Gastroesophageal sphincter (tissue), 4 donors: ENCODE data around the gene GTF2H1. TPM values are rescaled to one million over a fixed set of nuclear protein-coding genes. Genes with fewer than 3 reads are reported as not detected.

Experiments
- ATAC-seq: fragments of 150-250 bp; one replicate; pipeline ENCODE4 v1.9.1; 2016; ENCODE audit warnings: mild to moderate bottlenecking, moderate library complexity
- H3K27ac ChIP-seq, 4 donors: fragments of 200-600 bp; sonication (generic) in 3 of 4; 1 replicate in 3 of 4; 2 replicates in 1 of 4; pipeline ENCODE4 v1.5.1; 2016 to 2019
- H3K27me3 ChIP-seq: fragments of 200-600 bp; sonication (generic); one replicate; pipeline ENCODE4 v1.5.1; 2019
- H3K36me3 ChIP-seq, 2 donors: fragments of 200-600 bp; sonication (generic); one replicate each; pipeline ENCODE4 v1.5.1; 2019; ENCODE audit warnings: control low read depth in 1 of 2
- H3K4me1 ChIP-seq, 3 donors: fragments of 200-600 bp; sonication (generic); 1 replicate in 2 of 3; 2 replicates in 1 of 3; pipeline ENCODE4 v1.5.1; 2016 to 2019; ENCODE audit warnings: control low read depth in 2 of 3
- H3K4me3 ChIP-seq, 2 donors: fragments of 200-600 bp; sonication (generic); one replicate each; pipeline ENCODE4 v1.5.1; 2019; ENCODE audit warnings: mild to moderate bottlenecking in 1 of 2, moderate library complexity in 1 of 2
- H3K9me3 ChIP-seq, 3 donors: fragments of 200-600 bp; sonication (generic); one replicate each; pipeline ENCODE4 v1.5.1; 2017 to 2019; ENCODE audit warnings: control low read depth in 2 of 3
- CTCF ChIP-seq, 4 experiments: fragments of 200-600 bp in 2 of 4; fragments of 450-650 bp in 2 of 4; sonication (generic) in 1 of 4; IDR thresholded peaks; one replicate each; pipeline ENCODE4 v1.5.1; 2017 to 2019; ENCODE audit warnings: antibody characterized with exemption in 4 of 4, mild to moderate bottlenecking in 2 of 4, moderate library complexity in 2 of 4
- EP300 ChIP-seq: sonication (generic); formaldehyde crosslinking; IDR thresholded peaks from one replicate; pipeline ENCODE4 v1.6.1; 2017; ENCODE audit warnings: antibody characterized with exemption, mild to moderate bottlenecking
- POLR2A ChIP-seq, 2 donors: fragments of 450-650 bp; IDR thresholded peaks; one replicate each; pipeline ENCODE4 v1.6.1; 2017; ENCODE audit warnings: antibody characterized with exemption in 2 of 2, mild to moderate bottlenecking in 2 of 2, moderate library complexity in 1 of 2
- POLR2AphosphoS5 ChIP-seq: sonication (generic); formaldehyde crosslinking; IDR thresholded peaks from one replicate; pipeline ENCODE4 v1.6.1; 2017; ENCODE audit warnings: antibody characterized with exemption
- WGBS, 2 donors: methylation state at CpG; one replicate each; pipeline ENCODE4 v1.1.5; 2018; ENCODE audit warnings: low coverage in 1 of 2; 5-methylcytosine and 5-hydroxymethylcytosine counted together
- small RNA-seq, 4 donors: library from RNA; depleted of rRNA; stranded (forward); fragments of <200 nt; gene quantifications; one replicate each; pipeline ENCODE3, GENCODE V24; 2016
- total RNA-seq, 4 donors: library from RNA; depleted of rRNA; stranded (reverse); fragments of >200 nt; gene quantifications; one replicate each; pipeline ENCODE4 v1.1.0, GENCODE V29; 2016

The GTF2H1 gene
- total RNA-seq, 4 donors from 2014 or later: 47.3 to 61.8 (median 57.4) TPM

- Histone ChIP-seq H3K27me3 (no peaks in the 10 kb centered on the region), H3K9me3 (no peaks in the 10 kb centered on the region), H3K27ac (no peak overlapping the region), H3K4me3 (no peak overlapping the region), H3K4me1 (peaks cover 0 to 9% (median 0%) of the 10 kb centered on the region in 3 donors), H3K36me3 (no peaks in the 10 kb centered on the region)
- no peak for ATAC-seq
- no peak for TF ChIP-seq EP300
- no peak for TF ChIP-seq POLR2AphosphoS5
- no peak for TF ChIP-seq POLR2A (IDR thresholded peaks at IDR 0.05)
- no peak for TF ChIP-seq CTCF (IDR thresholded peaks at IDR 0.05)
- WGBS, 2 donors: 38 to 70% methylated on average over 3 of the region's 3 CpGs
Observed at GRCh38 chr11:18416459-18416858, 94.1 kb downstream of the GTF2H1 start.

Small RNA genes within 50 kb of the gene (small RNA-seq; reads per million reads assigned to genes)
- 0 to 1.4 (median 0.22) reads per million in 4 donors for gene MIR3159

Other genes with a start within 250 kb of the GTF2H1 start
- 10 to 100 TPM; 11.3 to 21.5 (median 14.4) TPM for gene SAAL1, start 216.5 kb upstream of the GTF2H1 start, total RNA-seq
- gene MRGPRX3, start 190.0 kb upstream of the GTF2H1 start, total RNA-seq: under 1 TPM in 1 of 4 donors, not detected in 3; 0.31 TPM
- not detected for gene MRGPRX4, start 149.7 kb upstream of the GTF2H1 start, total RNA-seq
- gene SAA4, start 85.8 kb upstream of the GTF2H1 start, total RNA-seq: 1 to 10 TPM in 1 of 4 donors, not detected in 3; 1.5 TPM
- 10 to 100 TPM in 2 of 4 donors, not detected in 2; 18.6 to 36.5 TPM for gene SAA2, start 73.9 kb upstream of the GTF2H1 start, total RNA-seq
- gene SAA1, start 56.3 kb upstream of the GTF2H1 start, total RNA-seq: 10 to 100 TPM in 2 of 4 donors, 1 to 10 TPM in 1, not detected in 1; 3.6 to 71.7 (median 32.3) TPM
- 10 to 100 TPM; 13.5 to 37.3 (median 20.2) TPM for gene HPS5, start 427 bp upstream of the GTF2H1 start, total RNA-seq
- 100 to 1,000 TPM; 394 to 614 (median 526) TPM for gene LDHA, start 72.0 kb downstream of the GTF2H1 start, total RNA-seq
- not detected for gene LDHC, start 89.8 kb downstream of the GTF2H1 start, total RNA-seq
- gene LDHAL6A, start 133.3 kb downstream of the GTF2H1 start, total RNA-seq: not detected
- 10 to 100 TPM; 60.1 to 72.8 (median 66.5) TPM for gene TSG101, start 204.4 kb downstream of the GTF2H1 start, total RNA-seq